Stimulated activated effector memory CD8-positive, alpha-beta T cell treated with anti-CD3 and anti-CD28 coated beads, Interleukin-12 subunit alpha, Interleukin-12 subunit beta, amount 100 ng/mL, for 72 hours (primary cell): Measurements from ENCODE around the gene LY9.
"Not testable (repeated sequence)": the region's sequence is repeated elsewhere in the genome, so short reads cannot be mapped to it uniquely, and the experiment has no call there.

Experiments used
- ATAC-seq: fragments of 150-1000 bp; cut with Tn5 transposase; 2 replicates; pipeline ENCODE4 v1.10.0; 2021
- DNase-seq, 2 donors: peaks; one replicate each; pipeline ENCODE4 v3.0.0; 2021 to 2022; ENCODE audit warnings: low spot score in 2 of 2
- H3K27ac Mint-ChIP-seq: one replicate; pipeline ENCODE4 v1.8.0; 2022; ENCODE audit warnings: mild to moderate bottlenecking, mixed read lengths
- H3K36me3 Mint-ChIP-seq: one replicate; pipeline ENCODE4 v1.8.0; 2022; ENCODE audit warnings: mild to moderate bottlenecking, mixed read lengths
- H3K4me1 Mint-ChIP-seq: one replicate; pipeline ENCODE4 v1.8.0; 2022; ENCODE audit warnings: mixed read lengths
- H3K4me3 Mint-ChIP-seq: one replicate; pipeline ENCODE4 v1.8.0; 2022; ENCODE audit warnings: mild to moderate bottlenecking, mixed read lengths
- H3K9me3 Mint-ChIP-seq: one replicate; pipeline ENCODE4 v1.8.0; 2022; ENCODE audit warnings: mixed read lengths

The LY9 gene

DNA sequence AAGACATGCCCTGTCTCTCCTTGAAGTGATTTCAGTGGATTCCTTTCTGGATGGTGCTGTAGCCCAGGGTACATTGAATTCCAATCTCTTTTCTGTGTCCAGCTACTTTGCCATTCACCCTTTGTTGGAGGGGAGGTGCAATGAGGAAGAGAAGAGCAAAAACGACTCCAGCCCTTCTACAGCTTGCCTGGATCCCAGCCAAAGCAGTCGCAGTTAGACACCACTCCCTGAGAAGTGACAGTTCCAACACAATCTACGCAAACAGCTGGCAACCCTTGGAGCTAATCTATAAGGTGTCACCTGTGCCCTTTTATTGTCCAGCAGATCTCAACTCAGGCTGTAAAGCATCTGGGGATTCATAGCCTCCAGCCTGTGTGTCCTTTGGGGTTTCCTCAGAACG, 62.1 kb downstream of the LY9 start:
- Mint-ChIP-seq H3K27ac (peak overlapping the region; percentile 44), H3K9me3 (no peaks in the 10 kb centered on the region), H3K4me3 (peak overlapping the region; percentile 25), H3K36me3 (peaks cover 6% of the 10 kb centered on the region), H3K4me1 (peaks cover 52% of the 10 kb centered on the region)
- DNase-seq, result no peak
- no peak for ATAC-seq

DNA sequence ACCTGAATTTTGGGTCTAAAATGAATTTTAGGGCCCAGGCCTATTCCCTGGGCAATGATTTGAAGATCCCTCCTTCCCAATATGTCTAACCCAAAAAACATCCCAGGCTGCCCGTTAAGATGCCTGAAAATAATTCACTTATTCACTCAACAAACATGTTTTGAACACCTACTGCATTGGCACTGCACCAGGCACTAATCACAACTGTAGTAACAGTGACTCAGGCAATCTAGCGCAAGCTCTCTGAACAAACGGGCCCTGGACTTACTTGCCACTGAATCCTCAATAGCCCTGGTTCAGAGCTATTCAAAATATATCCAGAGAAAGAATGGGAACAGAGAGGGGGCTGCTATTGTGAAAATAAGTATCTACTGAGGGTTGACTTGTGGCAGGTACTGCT, 62.5 kb downstream of the LY9 start:
- peaks cover 54% of the 10 kb centered on the region for H3K4me1 Mint-ChIP-seq
- H3K9me3 Mint-ChIP-seq, result no peaks in the 10 kb centered on the region
- H3K27ac Mint-ChIP-seq, result peak overlapping the region; percentile 44
- no peak for ATAC-seq
- no peak for DNase-seq
- H3K36me3 Mint-ChIP-seq, result peaks cover 6% of the 10 kb centered on the region
- H3K4me3 Mint-ChIP-seq, result peak overlapping the region; percentile 25

DNA sequence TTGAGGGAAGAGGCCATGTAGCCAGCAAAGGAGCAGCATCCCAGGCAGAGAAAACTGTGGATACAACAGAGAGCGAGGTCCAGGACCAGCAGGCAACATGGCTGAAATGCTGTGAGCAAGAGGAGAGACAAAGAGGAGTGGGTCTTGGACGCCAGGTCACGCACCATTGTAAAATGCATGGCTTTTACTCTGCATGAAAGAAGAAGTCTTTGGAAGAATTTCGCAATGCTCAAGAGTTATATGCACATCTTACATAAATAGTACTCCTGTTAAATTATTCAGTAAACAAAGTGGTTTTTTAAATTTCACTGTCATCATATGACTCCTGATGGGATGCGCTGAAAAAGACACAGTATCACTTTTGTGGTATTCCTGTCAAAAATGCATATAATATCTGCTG, 63.2 kb downstream of the LY9 start:
- H3K27ac Mint-ChIP-seq, result peak overlapping the region; percentile 44
- ATAC-seq, result no peak
- peaks cover 54% of the 10 kb centered on the region for H3K4me1 Mint-ChIP-seq
- H3K4me3 Mint-ChIP-seq, result peak overlapping the region; percentile 25
- H3K9me3 Mint-ChIP-seq, result no peaks in the 10 kb centered on the region
- no peak for DNase-seq
- peaks cover 6% of the 10 kb centered on the region for H3K36me3 Mint-ChIP-seq

DNA sequence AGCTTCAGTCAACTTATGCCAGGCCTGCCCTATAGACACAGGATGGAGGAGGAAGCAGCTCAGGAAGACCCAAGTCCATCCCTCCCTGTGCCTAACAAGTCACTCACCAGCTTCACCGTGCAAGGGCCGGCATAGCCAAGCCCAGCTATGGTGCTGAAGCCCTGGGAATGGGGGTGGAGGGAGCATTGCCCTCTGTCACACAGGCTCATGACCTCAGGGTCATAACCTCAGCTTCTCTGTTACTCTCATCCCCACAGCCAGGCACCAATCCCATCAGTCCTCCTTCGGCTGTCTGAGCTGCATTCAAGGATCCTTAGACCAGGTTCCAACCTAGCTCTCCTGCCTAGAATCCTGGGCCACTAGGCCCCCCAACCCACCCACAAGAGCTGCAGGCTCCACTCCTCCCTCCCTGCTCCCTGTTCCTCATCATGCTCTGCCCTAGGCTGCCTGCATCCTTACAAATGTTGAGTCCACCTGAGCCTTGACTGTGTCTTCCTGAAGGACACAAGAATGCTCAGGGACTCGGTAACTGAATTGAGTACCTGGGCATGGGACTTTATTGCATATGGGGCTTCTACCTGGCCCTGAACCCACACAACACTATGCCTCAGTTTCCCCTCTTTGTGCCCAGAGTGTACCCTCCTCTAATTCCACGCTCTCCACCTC, 65.0 kb downstream of the LY9 start:
- no peak for DNase-seq
- no peak for ATAC-seq
- H3K9me3 Mint-ChIP-seq, result no peaks in the 10 kb centered on the region
- peak overlapping the region; percentile 92 for H3K27ac Mint-ChIP-seq
- H3K4me3 Mint-ChIP-seq, result peak overlapping the region; percentile 83
- H3K36me3 Mint-ChIP-seq, result peaks cover 6% of the 10 kb centered on the region
- H3K4me1 Mint-ChIP-seq, result peaks cover 58% of the 10 kb centered on the region

DNA sequence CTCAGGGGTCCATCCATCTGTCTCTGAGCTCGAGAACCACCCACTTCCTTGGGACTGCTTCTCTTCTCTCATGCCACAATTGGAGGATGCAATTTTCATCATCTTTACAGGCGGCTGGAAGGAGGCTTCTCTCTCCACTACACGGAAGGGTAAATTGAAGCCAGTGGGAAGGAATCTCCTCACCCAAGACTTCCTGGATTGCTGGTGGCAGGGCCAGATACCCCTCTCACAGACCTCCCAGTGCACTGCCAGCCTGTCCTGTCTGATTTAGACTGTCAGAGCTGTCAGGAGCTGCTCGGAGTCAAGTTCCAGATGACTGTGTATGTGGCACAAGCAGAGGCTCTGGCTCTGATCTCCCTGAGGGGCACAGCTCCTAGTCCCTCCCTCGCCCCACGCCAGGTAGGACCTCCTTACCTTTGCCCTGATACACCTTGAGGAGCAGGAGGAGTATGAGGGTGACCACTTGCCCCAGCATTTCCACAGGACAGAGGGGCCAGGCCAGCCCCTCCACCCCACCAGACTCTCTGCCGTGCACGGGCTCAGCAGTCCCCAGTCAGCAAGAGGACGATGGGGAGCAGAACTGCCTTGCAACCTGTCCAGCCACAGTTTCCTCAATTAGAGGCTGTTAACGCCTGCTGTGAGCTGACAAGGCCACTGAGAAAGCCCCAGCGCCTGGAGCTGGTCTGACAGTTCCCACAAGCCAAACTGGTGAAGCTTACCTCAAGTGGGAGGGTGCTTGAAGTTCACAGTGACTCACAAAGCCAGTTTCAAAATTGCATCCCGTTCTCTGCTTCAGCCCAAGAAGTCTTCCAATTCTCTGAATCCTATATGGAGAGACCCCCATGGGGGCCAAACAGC, 66.5 kb downstream of the LY9 start, which contains the start of gene CD244:
CD244 (minus strand) TSS at position 685 of the 858 bp plus-strand sequence; CDS start at position 475, 210 bp downstream.
- peak; percentile 99 for ATAC-seq
- Mint-ChIP-seq H3K4me1 (peaks cover 58% of the 10 kb centered on the region), H3K36me3 (peaks cover 6% of the 10 kb centered on the region), H3K27ac (peak within 1 kb of the TSS; percentile 92), H3K4me3 (peak within 1 kb of the TSS; percentile 83), H3K9me3 (no peaks in the 10 kb centered on the region)
- peak; percentile 62 to 86 for DNase-seq

DNA sequence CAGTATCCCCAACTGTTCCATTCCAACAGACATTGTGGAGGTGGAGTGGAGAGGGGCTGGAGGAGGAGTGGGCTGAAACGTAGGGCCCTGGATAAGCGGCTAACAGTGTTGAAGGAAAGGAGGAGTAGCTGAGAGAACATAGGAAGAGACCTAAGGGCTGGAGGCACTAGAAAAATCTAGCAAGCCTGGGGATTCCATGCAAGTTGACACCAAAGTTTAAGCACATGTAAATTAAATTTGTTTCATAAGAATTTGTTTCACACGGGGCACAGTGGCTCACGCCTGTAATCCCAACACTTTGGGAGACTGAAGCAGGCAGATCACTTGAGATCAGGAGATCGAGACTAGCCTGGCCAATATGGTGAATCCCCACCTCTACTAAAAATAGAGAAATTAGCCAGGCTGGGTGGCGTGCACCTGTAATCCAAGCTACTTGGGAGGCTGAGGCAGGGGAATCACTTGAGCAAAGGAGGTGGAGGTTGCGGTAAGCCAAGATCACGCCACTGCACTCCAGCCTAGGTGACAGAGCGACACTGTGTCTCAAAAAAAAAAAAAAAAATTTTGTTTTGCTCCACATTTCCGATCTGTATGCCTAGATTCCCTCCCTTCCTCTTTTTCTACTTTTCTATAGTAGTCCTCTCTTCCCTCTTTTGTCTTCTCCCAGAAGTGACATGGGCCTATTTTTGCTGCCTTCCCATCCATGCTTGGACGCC, 67.2 kb downstream of the LY9 start:
- Mint-ChIP-seq H3K4me1 (peaks cover 56% of the 10 kb centered on the region), H3K36me3 (peaks cover 6% of the 10 kb centered on the region), H3K27ac (peak overlapping the region; percentile 92)

DNA sequence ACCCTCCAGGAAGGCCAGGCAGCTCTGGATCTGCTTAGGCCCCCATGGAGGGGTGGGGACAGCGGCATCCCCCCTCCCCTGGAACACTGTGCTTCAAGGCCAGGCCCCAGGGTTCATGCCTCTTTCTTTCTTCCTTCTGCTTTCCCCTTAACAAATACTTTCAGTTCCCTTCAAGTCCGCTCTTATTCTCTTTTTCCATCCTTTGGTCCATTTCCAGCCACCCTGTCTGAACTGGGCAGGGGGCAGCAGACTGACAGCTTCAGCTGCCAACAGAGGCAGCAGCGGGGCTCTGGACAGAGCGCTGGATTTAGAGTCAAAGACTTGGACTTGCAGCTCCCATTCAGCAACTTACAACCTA, 67.8 kb downstream of the LY9 start:
- no peaks in the 10 kb centered on the region for H3K9me3 Mint-ChIP-seq
- H3K27ac Mint-ChIP-seq, result peak overlapping the region; percentile 46
- peaks cover 50% of the 10 kb centered on the region for H3K4me1 Mint-ChIP-seq
- DNase-seq, result peak in 1 of 2 donors; percentile 45
- peak overlapping the region; percentile 22 for H3K4me3 Mint-ChIP-seq
- no peak for ATAC-seq
- H3K36me3 Mint-ChIP-seq, result peaks cover 6% of the 10 kb centered on the region

More for the DNA sequence above, 67.2 kb downstream of the LY9 start:
- ATAC-seq (no peak), DNase-seq (no peak)
- Mint-ChIP-seq H3K9me3 (no peaks in the 10 kb centered on the region), H3K4me3 (peak overlapping the region; percentile 83)

DNA sequence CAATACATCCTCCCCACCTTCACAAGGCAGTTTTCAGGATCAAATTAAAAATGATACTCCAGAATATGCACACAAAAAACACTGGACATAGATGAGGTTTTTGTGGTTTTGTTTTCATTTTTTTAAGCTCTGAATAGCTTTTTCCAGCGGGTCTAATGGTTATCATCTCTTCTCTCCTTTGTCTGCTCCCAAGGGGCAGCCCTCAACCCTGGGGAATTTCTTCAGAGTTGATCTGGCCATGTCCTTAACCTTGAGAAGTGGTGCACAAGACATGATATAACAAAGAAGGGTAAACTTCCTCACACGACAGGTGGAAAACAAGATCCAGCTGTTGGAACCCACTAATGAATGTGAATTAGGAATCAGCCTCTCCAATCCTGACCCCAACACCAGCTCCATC, 68.2 kb downstream of the LY9 start:
- ATAC-seq (no peak), DNase-seq (peak in 1 of 2 donors; percentile 33)
- no peak overlapping the region for H3K4me3 Mint-ChIP-seq
- H3K27ac Mint-ChIP-seq, result peak overlapping the region; percentile 46
- H3K9me3 Mint-ChIP-seq, result no peaks in the 10 kb centered on the region
- peaks cover 6% of the 10 kb centered on the region for H3K36me3 Mint-ChIP-seq
- peaks cover 46% of the 10 kb centered on the region for H3K4me1 Mint-ChIP-seq

DNA sequence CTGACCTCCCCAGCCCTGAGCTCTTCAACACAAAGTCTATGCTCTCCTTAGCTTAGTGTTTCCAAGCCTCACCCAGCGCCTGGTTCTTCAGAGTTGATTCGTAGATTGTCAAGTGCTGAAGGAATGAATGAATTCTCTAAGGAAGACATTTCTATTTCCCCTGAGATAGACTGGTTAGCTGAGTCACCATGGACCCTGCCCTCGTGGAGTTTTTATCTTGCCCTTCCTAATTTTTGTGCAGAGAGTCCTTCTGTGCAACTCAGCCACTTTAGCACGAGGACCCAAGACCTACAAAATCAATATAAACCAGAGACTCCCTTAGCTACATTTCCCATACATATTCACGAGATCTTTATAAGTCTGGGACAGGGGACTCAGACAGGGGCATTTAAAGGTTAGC, 69.4 kb downstream of the LY9 start:
- no peak overlapping the region for H3K4me3 Mint-ChIP-seq
- ATAC-seq (no peak), DNase-seq (no peak)
- peaks cover 43% of the 10 kb centered on the region for H3K4me1 Mint-ChIP-seq
- no peak overlapping the region for H3K27ac Mint-ChIP-seq
- peaks cover 6% of the 10 kb centered on the region for H3K36me3 Mint-ChIP-seq
- H3K9me3 Mint-ChIP-seq, result no peaks in the 10 kb centered on the region

DNA sequence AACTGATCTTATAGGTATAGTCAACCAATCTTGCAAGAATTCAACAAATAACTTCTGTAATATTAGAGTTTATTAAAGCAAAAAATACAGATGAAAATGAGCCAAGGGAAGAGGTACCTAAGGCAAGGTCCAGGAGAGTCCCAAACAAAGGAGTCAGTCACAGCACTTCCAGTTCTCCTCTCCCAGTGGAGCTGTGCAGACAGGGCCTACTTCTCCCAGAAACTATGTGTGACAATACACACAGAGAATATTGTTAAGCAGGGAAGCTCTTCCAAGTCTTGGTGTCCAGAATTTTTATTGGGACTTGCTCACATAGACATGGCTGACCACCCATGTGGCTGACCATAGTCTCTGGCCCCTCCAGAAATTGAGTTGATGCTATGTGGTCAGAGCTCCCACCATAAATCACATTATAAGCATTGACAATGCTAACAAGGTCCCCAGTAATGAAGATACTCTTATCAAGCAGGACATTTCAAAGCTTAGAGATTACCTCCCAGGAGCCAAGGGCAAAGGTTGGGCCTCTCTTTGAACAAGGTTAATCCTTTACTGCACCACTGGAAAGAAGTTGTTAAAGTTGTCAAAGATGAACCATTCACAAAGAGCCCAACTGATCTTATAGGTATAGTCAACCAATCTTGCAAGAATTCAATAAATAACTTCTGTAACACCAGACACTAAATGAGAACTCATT, 70.2 kb downstream of the LY9 start:
- no peak overlapping the region for H3K27ac Mint-ChIP-seq
- DNase-seq (no peak), ATAC-seq (no peak)
- H3K4me1 Mint-ChIP-seq, result peaks cover 35% of the 10 kb centered on the region
- H3K9me3 Mint-ChIP-seq, result no peaks in the 10 kb centered on the region
- no peak overlapping the region for H3K4me3 Mint-ChIP-seq
- H3K36me3 Mint-ChIP-seq, result peaks cover 6% of the 10 kb centered on the region

DNA sequence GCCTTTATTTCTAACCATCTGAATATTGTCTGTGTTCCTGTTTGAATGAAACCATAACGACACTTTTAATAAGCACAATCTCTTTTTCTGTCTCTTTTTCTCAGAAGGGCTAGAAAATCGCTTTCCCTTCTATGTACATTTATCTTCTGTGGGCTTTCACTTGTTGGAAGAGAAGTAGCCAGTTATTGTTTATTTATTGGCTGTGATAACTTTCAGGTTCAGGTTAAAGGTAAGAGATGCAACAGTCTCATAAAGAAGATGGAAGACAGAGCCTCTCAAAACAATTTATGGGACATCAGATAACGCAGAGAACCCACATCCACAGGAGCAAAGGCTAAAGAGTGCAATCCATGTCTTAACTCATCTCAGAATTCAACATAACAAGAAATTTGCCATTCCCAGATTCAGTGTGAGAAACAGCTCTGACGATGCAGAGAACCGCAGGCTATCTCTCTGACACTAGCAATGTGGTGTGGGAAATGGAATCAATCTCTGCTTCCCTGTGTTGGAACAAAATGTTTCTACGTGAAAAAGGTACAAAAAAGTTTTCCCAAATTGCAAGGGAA, 70.8 kb downstream of the LY9 start:
- Mint-ChIP-seq H3K27ac (no peak overlapping the region), H3K9me3 (no peaks in the 10 kb centered on the region), H3K4me1 (peaks cover 28% of the 10 kb centered on the region), H3K4me3 (no peak overlapping the region), H3K36me3 (peaks cover 6% of the 10 kb centered on the region)
- ATAC-seq (no peak), DNase-seq (no peak)

DNA sequence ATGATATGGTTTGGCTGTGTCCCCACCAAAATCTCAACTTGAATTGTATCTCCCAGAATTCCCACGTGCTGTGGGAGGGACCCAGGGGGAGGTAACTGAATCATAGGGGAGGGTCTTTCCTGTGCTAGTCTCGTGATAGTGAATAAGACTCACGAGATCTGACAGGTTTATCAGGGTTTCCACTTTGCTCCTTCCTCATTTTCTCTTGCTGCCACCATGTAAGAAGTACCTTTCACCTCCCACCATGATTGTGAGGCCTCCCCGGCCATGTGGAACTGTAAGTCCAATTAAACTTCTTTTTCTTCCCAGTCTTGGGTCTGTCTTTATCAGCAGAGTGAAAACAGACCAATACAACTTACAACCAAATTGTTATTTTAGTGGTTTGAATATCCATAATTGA, 71.7 kb downstream of the LY9 start:
- not testable (repeated sequence) for ATAC-seq, H3K4me3 Mint-ChIP-seq, H3K36me3 Mint-ChIP-seq, H3K9me3 Mint-ChIP-seq, H3K27ac Mint-ChIP-seq, DNase-seq
- peaks cover 20% of the 10 kb centered on the region for H3K4me1 Mint-ChIP-seq

DNA sequence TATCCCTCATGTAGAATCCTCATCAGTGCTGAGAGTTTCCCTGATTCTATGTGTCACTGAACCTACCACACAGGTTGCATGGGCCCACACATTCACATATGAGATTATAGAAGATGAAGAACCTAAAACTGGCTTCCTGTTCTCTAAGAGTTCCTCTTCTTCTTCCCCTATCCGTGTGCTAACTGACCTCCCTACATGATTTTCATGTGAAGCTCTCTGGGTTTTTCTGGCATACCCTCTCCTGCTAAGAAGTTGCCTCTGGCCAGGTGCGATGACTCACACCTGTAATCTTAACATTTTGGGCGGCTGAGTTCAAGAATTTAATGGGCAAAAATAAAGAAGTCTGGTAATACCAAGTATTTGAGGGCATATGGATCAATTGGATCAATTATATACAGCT, 72.2 kb downstream of the LY9 start:
- DNase-seq, result no peak
- H3K36me3 Mint-ChIP-seq, result no peaks in the 10 kb centered on the region
- peaks cover 15% of the 10 kb centered on the region for H3K4me1 Mint-ChIP-seq
- no peak for ATAC-seq
- H3K9me3 Mint-ChIP-seq, result no peaks in the 10 kb centered on the region
- no peak overlapping the region for H3K4me3 Mint-ChIP-seq
- no peak overlapping the region for H3K27ac Mint-ChIP-seq

DNA sequence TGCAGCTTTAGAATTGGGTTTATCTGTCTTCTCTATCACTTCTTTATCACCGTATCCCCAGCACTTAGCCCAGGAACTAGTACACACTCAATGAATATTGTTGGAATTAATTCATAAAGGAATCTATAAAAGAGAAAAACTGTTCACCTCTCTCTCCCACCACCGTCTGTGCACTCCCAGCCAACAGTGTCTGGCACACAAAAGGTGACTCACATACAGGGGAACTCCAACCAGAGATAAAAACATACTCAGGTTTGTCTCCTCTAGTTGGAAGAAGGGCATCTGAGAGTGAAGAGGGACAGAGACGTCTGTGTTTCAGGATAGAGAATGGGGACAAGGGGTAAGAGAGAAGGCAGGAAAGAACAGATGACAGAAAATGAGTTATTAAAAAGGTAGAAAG, 79.0 kb downstream of the LY9 start:
- Mint-ChIP-seq H3K27ac (peak overlapping the region; percentile 14), H3K36me3 (no peaks in the 10 kb centered on the region), H3K4me1 (peaks cover 30% of the 10 kb centered on the region), H3K9me3 (no peaks in the 10 kb centered on the region), H3K4me3 (no peak overlapping the region)
- ATAC-seq (peak; percentile 79), DNase-seq (no peak)

DNA sequence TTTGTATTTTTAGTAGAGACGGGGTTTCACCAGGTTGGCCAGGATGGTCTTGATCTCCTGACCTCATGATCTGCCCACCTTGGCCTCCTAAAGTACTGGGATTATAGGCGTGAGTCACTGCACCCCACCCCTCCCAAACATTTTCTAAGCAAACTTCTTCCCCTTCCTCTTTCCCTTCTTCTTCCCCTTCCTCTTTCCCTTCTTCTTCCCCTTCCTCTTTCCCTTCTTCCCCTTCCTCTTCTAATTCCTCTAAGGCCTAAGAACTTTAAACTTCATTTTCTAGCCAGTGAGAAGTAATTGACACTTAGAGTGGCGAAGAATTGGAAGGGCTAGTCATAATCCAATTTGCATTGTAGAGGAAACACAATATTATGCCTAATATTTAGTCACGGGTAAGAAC, 79.6 kb downstream of the LY9 start:
- not testable (repeated sequence) for ATAC-seq, H3K4me3 Mint-ChIP-seq, H3K9me3 Mint-ChIP-seq, H3K36me3 Mint-ChIP-seq, DNase-seq
- Mint-ChIP-seq H3K27ac (peak overlapping the region; percentile 14), H3K4me1 (peaks cover 30% of the 10 kb centered on the region)
